ENCODE results near the gene PLEKHB1.

The PLEKHB1 gene

DNA sequence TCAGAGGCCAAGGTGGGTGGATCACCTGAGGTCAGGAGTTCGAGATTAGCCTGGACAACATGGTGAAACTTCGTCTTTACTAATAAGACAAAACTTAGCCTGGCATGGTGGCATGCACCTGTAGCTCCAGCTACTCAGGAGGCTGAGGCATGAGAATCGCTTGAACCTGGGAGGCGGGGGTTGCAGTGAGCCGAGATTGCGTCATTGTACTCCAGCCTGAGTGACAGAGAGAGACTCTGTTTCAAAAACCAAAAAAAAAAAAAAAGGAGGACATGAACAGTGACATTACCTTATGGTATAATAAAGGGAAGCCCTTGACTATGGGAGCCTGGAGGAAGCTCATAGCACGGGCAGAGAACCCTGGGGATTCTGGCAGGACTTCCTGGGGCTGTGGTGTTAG, 16.5 kb upstream of the PLEKHB1 start:
- Histone ChIP-seq H3K79me2 (ENCODE audit: control insufficient read depth, insufficient read depth, low read length, unreplicated experiment) (no peaks in the 10 kb centered on the region), H3K27ac (ENCODE audit: low read depth, low read length) (no peak overlapping the region), H2AFZ (ENCODE audit: low read length, unreplicated experiment) (no peak overlapping the region), H3K36me3 (ENCODE audit: insufficient read depth, low read length) (no peaks in the 10 kb centered on the region), H3K4me1 (ENCODE audit: control insufficient read depth, insufficient read depth, low read length, unreplicated experiment) (no peaks in the 10 kb centered on the region), H3K27me3 (ENCODE audit: insufficient read depth, low read length) (0 out of 2 replicates have a peak, but pooled peaks cover 3% of the 10 kb centered on the region), H3K4me3 (ENCODE audit: low read depth, low read length) (no peak overlapping the region)

- Histone ChIP-seq H3K4me3 (ENCODE audit: low read depth, low read length) (no peak overlapping the region), H3K4me1 (ENCODE audit: control insufficient read depth, insufficient read depth, low read length, unreplicated experiment) (no peaks in the 10 kb centered on the region), H3K79me2 (ENCODE audit: control insufficient read depth, insufficient read depth, low read length, unreplicated experiment) (no peaks in the 10 kb centered on the region), H3K27ac (ENCODE audit: low read depth, low read length) (no peak overlapping the region), H3K36me3 (ENCODE audit: insufficient read depth, low read length) (no peaks in the 10 kb centered on the region), H2AFZ (ENCODE audit: low read length, unreplicated experiment) (no peak overlapping the region), H3K27me3 (ENCODE audit: insufficient read depth, low read length) (no peaks in the 10 kb centered on the region)
Observed at GRCh38 chr11:73632996-73633395, 13.4 kb upstream of the PLEKHB1 start.

DNA sequence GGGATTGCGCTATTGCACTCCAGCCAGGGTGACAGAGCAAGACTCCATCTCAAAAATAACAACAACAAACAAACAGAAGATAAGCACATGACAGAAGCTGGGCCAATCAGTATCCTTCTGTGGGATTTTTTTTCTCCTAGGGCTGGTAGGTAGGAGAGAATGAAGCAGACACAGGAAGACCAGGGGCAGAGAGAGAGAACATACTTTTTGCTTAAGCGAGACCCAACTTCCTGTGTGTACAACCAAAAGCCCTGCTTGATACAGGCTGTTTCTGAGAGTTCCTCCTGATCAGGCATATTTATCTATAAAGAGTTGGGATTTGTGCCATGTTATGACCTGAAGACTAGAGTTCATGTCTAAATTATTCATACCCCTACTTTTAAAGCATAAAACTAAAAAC, 12.4 kb upstream of the PLEKHB1 start:
- no peaks in the 10 kb centered on the region for H3K79me2 ChIP-seq (ENCODE audit: control insufficient read depth, insufficient read depth, low read length, unreplicated experiment)
- H2AFZ ChIP-seq (ENCODE audit: low read length, unreplicated experiment): no peak overlapping the region
- no peak overlapping the region for H3K4me3 ChIP-seq (ENCODE audit: low read depth, low read length)
- H3K4me1 ChIP-seq (ENCODE audit: control insufficient read depth, insufficient read depth, low read length, unreplicated experiment): no peaks in the 10 kb centered on the region
- no peaks in the 10 kb centered on the region for H3K27me3 ChIP-seq (ENCODE audit: insufficient read depth, low read length)
- H3K36me3 ChIP-seq (ENCODE audit: insufficient read depth, low read length): no peaks in the 10 kb centered on the region
- H3K27ac ChIP-seq (ENCODE audit: low read depth, low read length): no peak overlapping the region

- no peak overlapping the region for H3K4me3 ChIP-seq (ENCODE audit: low read depth, low read length)
- no peaks in the 10 kb centered on the region for H3K36me3 ChIP-seq (ENCODE audit: insufficient read depth, low read length)
Observed at GRCh38 chr11:73635721-73636120, 10.7 kb upstream of the PLEKHB1 start.

GRCh38 chr11:73636249-73636648, 10.1 kb upstream of the PLEKHB1 start:
- no peak overlapping the region for H2AFZ ChIP-seq (ENCODE audit: low read length, unreplicated experiment)
- no peak overlapping the region for H3K4me3 ChIP-seq (ENCODE audit: low read depth, low read length)
- H3K4me1 ChIP-seq (ENCODE audit: control insufficient read depth, insufficient read depth, low read length, unreplicated experiment): no peaks in the 10 kb centered on the region
- no peak overlapping the region for H3K27ac ChIP-seq (ENCODE audit: low read depth, low read length)
- no peaks in the 10 kb centered on the region for H3K27me3 ChIP-seq (ENCODE audit: insufficient read depth, low read length)
- H3K36me3 ChIP-seq (ENCODE audit: insufficient read depth, low read length): no peaks in the 10 kb centered on the region
- H3K79me2 ChIP-seq (ENCODE audit: control insufficient read depth, insufficient read depth, low read length, unreplicated experiment): no peaks in the 10 kb centered on the region

More at GRCh38 chr11:73635721-73636120, 10.7 kb upstream of the PLEKHB1 start:
- Histone ChIP-seq H2AFZ (ENCODE audit: low read length, unreplicated experiment) (no peak overlapping the region), H3K79me2 (ENCODE audit: control insufficient read depth, insufficient read depth, low read length, unreplicated experiment) (no peaks in the 10 kb centered on the region), H3K27ac (ENCODE audit: low read depth, low read length) (no peak overlapping the region), H3K4me1 (ENCODE audit: control insufficient read depth, insufficient read depth, low read length, unreplicated experiment) (no peaks in the 10 kb centered on the region), H3K27me3 (ENCODE audit: insufficient read depth, low read length) (no peaks in the 10 kb centered on the region)

- Histone ChIP-seq H3K36me3 (ENCODE audit: insufficient read depth, low read length) (no peaks in the 10 kb centered on the region), H3K27me3 (ENCODE audit: insufficient read depth, low read length) (peaks cover 3% of the 10 kb centered on the region; the same call in 1 of the 2 replicates), H3K27ac (ENCODE audit: low read depth, low read length) (no peak overlapping the region), H3K4me3 (ENCODE audit: low read depth, low read length) (no peak overlapping the region), H3K79me2 (ENCODE audit: control insufficient read depth, insufficient read depth, low read length, unreplicated experiment) (no peaks in the 10 kb centered on the region), H3K4me1 (ENCODE audit: control insufficient read depth, insufficient read depth, low read length, unreplicated experiment) (no peaks in the 10 kb centered on the region), H2AFZ (ENCODE audit: low read length, unreplicated experiment) (no peak overlapping the region)
Observed at GRCh38 chr11:73637012-73637411, 9.4 kb upstream of the PLEKHB1 start.

- no peaks in the 10 kb centered on the region for H3K79me2 ChIP-seq (ENCODE audit: control insufficient read depth, insufficient read depth, low read length, unreplicated experiment)
- no peaks in the 10 kb centered on the region for H3K36me3 ChIP-seq (ENCODE audit: insufficient read depth, low read length)
- no peaks in the 10 kb centered on the region for H3K4me1 ChIP-seq (ENCODE audit: control insufficient read depth, insufficient read depth, low read length, unreplicated experiment)
- H3K4me3 ChIP-seq (ENCODE audit: low read depth, low read length): no peak overlapping the region
- no peak overlapping the region for H3K27ac ChIP-seq (ENCODE audit: low read depth, low read length)
- no peak overlapping the region for H2AFZ ChIP-seq (ENCODE audit: low read length, unreplicated experiment)
- peaks cover 10% of the 10 kb centered on the region for H3K27me3 ChIP-seq (ENCODE audit: insufficient read depth, low read length)
Observed at GRCh38 chr11:73640592-73640991, 5.8 kb upstream of the PLEKHB1 start.

DNA sequence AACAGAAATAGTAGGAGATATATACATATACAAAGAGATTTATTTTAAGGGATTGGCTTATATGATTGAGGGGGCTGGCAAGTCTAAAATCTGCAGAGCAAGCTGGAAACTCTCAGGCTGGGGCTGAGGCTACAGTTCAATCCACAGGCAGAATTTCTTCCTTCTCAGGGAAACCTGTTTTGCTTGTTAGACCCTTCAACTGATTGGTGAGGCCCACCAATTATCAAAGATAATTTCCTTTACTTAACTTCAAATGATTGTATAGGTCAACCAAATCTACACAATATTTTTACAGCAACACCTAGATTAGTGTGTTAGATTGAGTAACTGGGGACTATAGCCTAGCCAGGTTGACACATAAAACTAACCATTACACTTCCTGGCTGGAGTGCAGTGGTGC, 4.7 kb upstream of the PLEKHB1 start:
- no peak overlapping the region for H3K4me3 ChIP-seq (ENCODE audit: low read depth, low read length)
- peaks cover 18% of the 10 kb centered on the region for H3K27me3 ChIP-seq (ENCODE audit: insufficient read depth, low read length)
- no peaks in the 10 kb centered on the region for H3K79me2 ChIP-seq (ENCODE audit: control insufficient read depth, insufficient read depth, low read length, unreplicated experiment)
- no peaks in the 10 kb centered on the region for H3K4me1 ChIP-seq (ENCODE audit: control insufficient read depth, insufficient read depth, low read length, unreplicated experiment)
- no peak overlapping the region for H2AFZ ChIP-seq (ENCODE audit: low read length, unreplicated experiment)
- no peaks in the 10 kb centered on the region for H3K36me3 ChIP-seq (ENCODE audit: insufficient read depth, low read length)
- no peak overlapping the region for H3K27ac ChIP-seq (ENCODE audit: low read depth, low read length)

DNA sequence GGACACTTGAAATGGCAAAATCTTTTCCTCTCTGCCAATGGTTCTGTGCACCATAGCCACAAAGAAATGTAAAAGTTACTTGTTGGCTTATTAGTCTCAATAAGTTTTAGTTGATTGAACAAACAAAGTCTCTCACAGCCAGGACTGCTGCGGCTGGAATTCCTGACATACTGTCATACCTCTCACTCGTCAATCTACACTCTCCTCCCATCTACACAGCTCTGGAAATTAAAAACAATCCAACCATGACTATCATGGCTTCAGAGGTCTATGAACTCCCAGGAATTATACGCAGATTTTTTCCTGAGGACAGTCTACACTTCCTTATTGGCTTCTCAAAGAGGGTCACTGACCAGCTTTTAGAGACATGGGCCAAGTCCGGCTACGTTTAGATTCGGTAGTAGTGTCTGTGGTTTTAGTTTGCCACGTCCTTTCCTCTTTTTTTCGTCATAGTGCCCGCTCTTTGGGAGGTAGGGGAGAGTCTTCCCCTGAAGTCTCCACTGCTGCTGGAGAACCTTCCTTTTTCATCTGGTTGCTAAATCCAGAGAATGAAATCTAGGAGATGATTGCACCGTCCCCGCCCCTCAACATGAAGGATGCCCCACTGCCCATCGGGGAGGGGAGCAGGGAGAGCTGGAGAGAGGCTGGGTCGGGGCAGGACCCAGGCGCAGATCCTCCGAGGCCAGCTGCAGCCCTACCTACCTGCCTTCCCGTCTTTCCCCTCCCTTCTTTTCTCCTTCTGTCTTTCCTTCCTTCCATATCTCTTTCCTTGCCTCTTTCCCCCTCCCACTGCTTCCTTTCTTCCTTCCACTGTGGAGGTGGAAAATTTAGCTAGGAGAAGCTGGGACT, 1.0 kb upstream of the PLEKHB1 start:
- Histone ChIP-seq H2AFZ (ENCODE audit: low read length, unreplicated experiment) (no peak overlapping the region), H3K4me3 (ENCODE audit: low read depth, low read length) (no peak overlapping the region), H3K27me3 (ENCODE audit: insufficient read depth, low read length) (peaks cover 20% of the 10 kb centered on the region), H3K27ac (ENCODE audit: low read depth, low read length) (no peak overlapping the region), H3K79me2 (ENCODE audit: control insufficient read depth, insufficient read depth, low read length, unreplicated experiment) (no peaks in the 10 kb centered on the region), H3K36me3 (ENCODE audit: insufficient read depth, low read length) (no peaks in the 10 kb centered on the region), H3K4me1 (ENCODE audit: control insufficient read depth, insufficient read depth, low read length, unreplicated experiment) (no peaks in the 10 kb centered on the region)

DNA sequence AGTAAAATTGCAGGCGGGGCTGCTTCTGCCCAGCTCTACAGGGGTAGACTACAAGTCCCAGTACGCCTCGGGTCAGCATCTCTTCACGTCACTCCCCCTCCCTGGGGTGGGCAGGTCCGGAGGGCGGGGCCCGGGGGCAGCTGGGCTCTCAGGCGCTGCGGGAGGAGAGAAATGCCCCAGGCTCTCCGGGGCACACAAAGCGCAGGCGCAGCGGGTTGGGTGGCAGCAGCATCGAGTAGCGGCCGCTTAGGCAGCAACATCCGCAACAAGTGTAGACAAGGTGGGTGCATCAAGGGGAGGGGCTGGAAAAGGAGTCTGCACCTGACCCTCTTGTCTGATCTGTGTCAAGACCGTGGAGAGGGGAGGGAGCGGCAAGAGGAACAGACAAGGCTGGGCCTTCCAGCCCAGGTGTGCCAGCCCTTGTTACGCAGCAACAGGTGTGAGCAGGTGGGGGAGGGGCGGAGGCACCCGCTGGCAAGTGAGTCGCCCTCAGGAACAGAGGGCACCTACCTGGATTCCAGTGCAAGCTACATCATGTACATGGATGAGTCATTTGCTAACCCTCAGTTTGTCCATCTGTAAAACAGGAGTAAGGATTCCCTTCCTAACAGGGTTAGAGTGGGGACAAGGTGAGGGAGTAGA, 1.2 kb downstream of the PLEKHB1 start:
- Histone ChIP-seq H3K4me3 (ENCODE audit: low read depth, low read length) (no peak overlapping the region), H3K4me1 (ENCODE audit: control insufficient read depth, insufficient read depth, low read length, unreplicated experiment) (no peaks in the 10 kb centered on the region), H3K79me2 (ENCODE audit: control insufficient read depth, insufficient read depth, low read length, unreplicated experiment) (no peaks in the 10 kb centered on the region), H2AFZ (ENCODE audit: low read length, unreplicated experiment) (no peak overlapping the region), H3K27ac (ENCODE audit: low read depth, low read length) (no peak overlapping the region), H3K36me3 (ENCODE audit: insufficient read depth, low read length) (no peaks in the 10 kb centered on the region), H3K27me3 (ENCODE audit: insufficient read depth, low read length) (peaks cover 17% of the 10 kb centered on the region)

DNA sequence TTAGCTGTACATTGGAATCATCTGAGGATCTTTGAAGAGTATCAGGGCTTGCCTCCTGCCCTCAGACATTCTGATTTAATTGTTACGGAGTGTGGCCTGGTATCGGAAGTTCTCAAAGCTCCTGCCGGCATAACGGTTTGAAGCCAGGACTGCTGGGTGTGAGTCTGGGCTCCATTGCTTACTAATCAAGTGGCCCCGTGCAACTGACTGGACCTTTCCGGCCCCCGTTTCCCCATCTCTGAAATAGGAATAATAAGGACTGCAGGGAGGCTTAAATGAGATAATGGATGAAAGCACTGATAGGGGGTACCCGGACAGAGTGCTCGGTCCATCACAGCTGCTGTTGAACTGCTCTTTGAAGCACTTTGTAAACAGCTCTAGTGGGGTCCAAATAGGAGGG, 1.7 kb downstream of the PLEKHB1 start:
- H2AFZ ChIP-seq (ENCODE audit: low read length, unreplicated experiment): no peak overlapping the region

More for the DNA sequence above, 1.7 kb downstream of the PLEKHB1 start:
- Histone ChIP-seq H3K4me3 (ENCODE audit: low read depth, low read length) (no peak overlapping the region), H3K27ac (ENCODE audit: low read depth, low read length) (no peak overlapping the region), H3K4me1 (ENCODE audit: control insufficient read depth, insufficient read depth, low read length, unreplicated experiment) (no peaks in the 10 kb centered on the region), H3K27me3 (ENCODE audit: insufficient read depth, low read length) (peaks cover 17% of the 10 kb centered on the region), H3K79me2 (ENCODE audit: control insufficient read depth, insufficient read depth, low read length, unreplicated experiment) (no peaks in the 10 kb centered on the region), H3K36me3 (ENCODE audit: insufficient read depth, low read length) (no peaks in the 10 kb centered on the region)

Data from ACC112 (cell line).